ENCODE data around the gene SCN5A. TPM values are rescaled to one million over a fixed set of nuclear protein-coding genes. Genes with fewer than 3 reads are reported as not detected.

The SCN5A gene
- polyA plus RNA-seq (2012; rRNA removed): 0.18 and 0.21 TPM in 2 replicates
- 0.13 and 0.17 TPM in 2 replicates for polyA plus RNA-seq (2012; cell fraction: cytosol; rRNA removed)
- 0.42 and 0.48 TPM in 2 replicates for polyA plus RNA-seq (2012; cell fraction: nucleus; rRNA removed)

GRCh38 chr3:38649500-38650247 is at the start of gene SCN5A:
SCN5A (minus strand) TSS chr3:38649687; CDS start chr3:38633307, 16,380 bp downstream.
- 42% methylated on average over 5 of the region's 76 CpGs for WGBS (ENCODE audit: low lambda C conversion rate)
- peak; percentile 94 for DNase-seq
- POLR2A ChIA-PET: no interaction called here
- no peaks in the 10 kb centered on the region for H3K79me2 ChIP-seq (ENCODE audit: insufficient read depth)
- peaks cover 12% of the 10 kb centered on the region; the same call in 1 of the 2 replicates for H3K27me3 ChIP-seq (ENCODE audit: insufficient read depth)
- H3F3A ChIP-seq (replicated peaks; ENCODE audit: insufficient read depth): no peaks in the 10 kb centered on the region
- 0 out of 2 replicates have a peak within 1 kb of the TSS, but pooled peaks have one; percentile 18 for H3K9ac ChIP-seq
- CTCF ChIA-PET: interaction anchor here (1.5 to 3.9 kb wide), 3 partner anchors 67 to 129 kb away, joined by 4 to 38 read pairs (median 27); no protein-coding TSS in a partner anchor
- no peaks in the 10 kb centered on the region for H4K20me1 ChIP-seq (ENCODE audit: insufficient read depth)
- H3K4me2 ChIP-seq: peak within 1 kb of the TSS; percentile 67
- no peaks in the 10 kb centered on the region for H3K9me2 ChIP-seq
- peak within 1 kb of the TSS; percentile 81; the same call in 1 of the 2 replicates for H2AFZ ChIP-seq (ENCODE audit: low read depth)
- TF ChIP-seq TCF12 (IDR thresholded peaks at IDR 0.05): no peak
- TF ChIP-seq USF2 (IDR thresholded peaks at IDR 0.05; ENCODE audit: borderline replicate concordance, low read depth, low read length): no peak
- TF ChIP-seq MXI1 (IDR thresholded peaks at IDR 0.05; ENCODE audit: low read depth, low read length): peak; percentile 85
- TF ChIP-seq, protein P1, sequence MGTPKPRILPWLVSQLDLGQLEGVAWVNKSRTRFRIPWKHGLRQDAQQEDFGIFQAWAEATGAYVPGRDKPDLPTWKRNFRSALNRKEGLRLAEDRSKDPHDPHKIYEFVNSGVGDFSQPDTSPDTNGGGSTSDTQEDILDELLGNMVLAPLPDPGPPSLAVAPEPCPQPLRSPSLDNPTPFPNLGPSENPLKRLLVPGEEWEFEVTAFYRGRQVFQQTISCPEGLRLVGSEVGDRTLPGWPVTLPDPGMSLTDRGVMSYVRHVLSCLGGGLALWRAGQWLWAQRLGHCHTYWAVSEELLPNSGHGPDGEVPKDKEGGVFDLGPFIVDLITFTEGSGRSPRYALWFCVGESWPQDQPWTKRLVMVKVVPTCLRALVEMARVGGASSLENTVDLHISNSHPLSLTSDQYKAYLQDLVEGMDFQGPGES (IDR thresholded peaks at IDR 0.05; ENCODE audit: low read depth, low read length): no peak
- no peak for TF ChIP-seq FOXM1 (IDR thresholded peaks at IDR 0.05; ENCODE audit: low read depth)
- no peak for TF ChIP-seq REST (IDR thresholded peaks at IDR 0.05; ENCODE audit: low read depth, low read length)
- peak; percentile 33; the same call in 1 of the 2 replicates for TF ChIP-seq MAX (IDR thresholded peaks at IDR 0.05; ENCODE audit: low read depth)
- TF ChIP-seq YY1 (IDR thresholded peaks at IDR 0.05; ENCODE audit: low read depth): no peak
- no peaks in the 10 kb centered on the region for H3K9me3 ChIP-seq
- H3K36me3 ChIP-seq (replicated peaks in 1 of 2; ENCODE audit: control insufficient read depth in 1 of 2, insufficient read depth in 2 of 2, low read length in 1 of 2): no peaks in the 10 kb centered on the region
- H3K27ac ChIP-seq (ENCODE audit: low read depth in 2 of 2, low read length in 1 of 2): no peak within 1 kb of the TSS
- H3K4me3 ChIP-seq (ENCODE audit: low read depth in 2 of 2, low read length in 1 of 2): peak within 1 kb of the TSS; percentile 52 to 62
- peaks cover 0 to 15% of the 10 kb centered on the region in 2 experiments; a peak in 1 of 4 replicates for H3K4me1 ChIP-seq (ENCODE audit: control insufficient read depth in 1 of 2, insufficient read depth in 2 of 2, low read depth in 1 of 2, low read length in 1 of 2)

DNA sequence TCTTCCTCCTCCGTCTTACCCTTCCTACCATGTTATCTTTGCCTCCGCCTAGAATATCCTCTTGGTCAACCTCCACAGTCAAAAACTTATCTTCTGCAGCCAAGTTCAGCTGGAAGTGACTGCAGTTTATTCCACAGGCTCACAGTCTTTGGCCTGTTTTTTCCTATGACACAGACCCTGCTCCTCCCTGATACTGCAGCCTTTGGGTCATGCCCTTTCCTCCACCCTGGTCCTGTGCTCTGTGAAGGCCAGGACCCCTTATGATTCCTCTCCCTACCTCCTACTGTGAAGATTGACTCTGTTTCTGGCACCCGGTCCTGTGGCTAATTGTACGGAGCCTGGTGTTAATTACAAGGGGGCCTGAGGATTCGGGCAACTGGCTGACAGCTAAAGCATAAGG is 49.3 kb upstream of the SCN5A start:
- no peak for DNase-seq
- Histone ChIP-seq H3K79me2 (ENCODE audit: insufficient read depth) (no peaks in the 10 kb centered on the region), H3F3A (replicated peaks; ENCODE audit: insufficient read depth) (no peaks in the 10 kb centered on the region), H3K9me2 (no peaks in the 10 kb centered on the region), H3K27ac (ENCODE audit: low read depth in 2 of 2, low read length in 1 of 2) (no peak overlapping the region), H3K4me1 (ENCODE audit: control insufficient read depth in 1 of 2, insufficient read depth in 2 of 2, low read depth in 1 of 2, low read length in 1 of 2) (peaks cover 0 to 3% of the 10 kb centered on the region in 2 experiments; a peak in 1 of 4 replicates), H2AFZ (ENCODE audit: low read depth) (no peak overlapping the region), H3K4me3 (ENCODE audit: low read depth in 2 of 2, low read length in 1 of 2) (no peak overlapping the region), H3K9ac (no peak overlapping the region), H3K36me3 (replicated peaks in 1 of 2; ENCODE audit: control insufficient read depth in 1 of 2, insufficient read depth in 2 of 2, low read length in 1 of 2) (no peaks in the 10 kb centered on the region), H4K20me1 (ENCODE audit: insufficient read depth) (no peaks in the 10 kb centered on the region), H3K9me3 (no peaks in the 10 kb centered on the region), H3K27me3 (ENCODE audit: insufficient read depth) (no peaks in the 10 kb centered on the region), H3K4me2 (no peak overlapping the region)
- WGBS (ENCODE audit: low lambda C conversion rate): 32% methylated on average over 5 of the region's 5 CpGs
- CTCF ChIA-PET: no interaction called here
- POLR2A ChIA-PET: no interaction called here
- TF ChIP-seq SIN3A (IDR thresholded peaks at IDR 0.05; ENCODE audit: borderline replicate concordance, low read depth, low read length): no peak
- TF ChIP-seq, protein P1 (IDR thresholded peaks at IDR 0.05; ENCODE audit: low read depth, low read length): no peak
- no peak for TF ChIP-seq CHD2 (IDR thresholded peaks at IDR 0.05; ENCODE audit: low read length, partially characterized antibody)
- TF ChIP-seq, protein P2, sequence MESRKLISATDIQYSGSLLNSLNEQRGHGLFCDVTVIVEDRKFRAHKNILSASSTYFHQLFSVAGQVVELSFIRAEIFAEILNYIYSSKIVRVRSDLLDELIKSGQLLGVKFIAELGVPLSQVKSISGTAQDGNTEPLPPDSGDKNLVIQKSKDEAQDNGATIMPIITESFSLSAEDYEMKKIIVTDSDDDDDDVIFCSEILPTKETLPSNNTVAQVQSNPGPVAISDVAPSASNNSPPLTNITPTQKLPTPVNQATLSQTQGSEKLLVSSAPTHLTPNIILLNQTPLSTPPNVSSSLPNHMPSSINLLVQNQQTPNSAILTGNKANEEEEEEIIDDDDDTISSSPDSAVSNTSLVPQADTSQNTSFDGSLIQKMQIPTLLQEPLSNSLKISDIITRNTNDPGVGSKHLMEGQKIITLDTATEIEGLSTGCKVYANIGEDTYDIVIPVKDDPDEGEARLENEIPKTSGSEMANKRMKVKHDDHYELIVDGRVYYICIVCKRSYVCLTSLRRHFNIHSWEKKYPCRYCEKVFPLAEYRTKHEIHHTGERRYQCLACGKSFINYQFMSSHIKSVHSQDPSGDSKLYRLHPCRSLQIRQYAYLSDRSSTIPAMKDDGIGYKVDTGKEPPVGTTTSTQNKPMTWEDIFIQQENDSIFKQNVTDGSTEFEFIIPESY (IDR thresholded peaks at IDR 0.05; ENCODE audit: borderline replicate concordance, low read depth): no peak
- TF ChIP-seq RXRA (IDR thresholded peaks at IDR 0.05; ENCODE audit: borderline replicate concordance, low read depth): no peak
- no peak for TF ChIP-seq FOXM1 (IDR thresholded peaks at IDR 0.05; ENCODE audit: low read depth)
- no peak for TF ChIP-seq RFX5 (IDR thresholded peaks at IDR 0.05; ENCODE audit: low read length)

Data from SK-N-SH (cell line).